GM19193 (cell line): ENCODE measurements around the gene NECAB3.

ENCODE experiments used
- POLR2A ChIP-seq: IDR thresholded peaks from 4 replicates; pipeline ENCODE4 v1.6.1; 2011; ENCODE audit not compliant: insufficient read depth, insufficient read length; ENCODE audit errors: extremely low read depth

Gene NECAB3

GRCh38 chr20:33686100-33686983, 12.1 kb upstream of the NECAB3 start, which contains the start of gene E2F1:
TSS of gene E2F1 (minus strand) at chr20:33686385. CDS start at chr20:33686264, 121 bp downstream.
- TF ChIP-seq POLR2A, result peak; percentile 49

- peak; percentile 45 for TF ChIP-seq POLR2A
Measured at GRCh38 chr20:33685328-33686099, 11.3 kb upstream of the NECAB3 start.

- TF ChIP-seq POLR2A, result no peak
Measured at GRCh38 chr20:33684533-33685327, 10.5 kb upstream of the NECAB3 start.

DNA sequence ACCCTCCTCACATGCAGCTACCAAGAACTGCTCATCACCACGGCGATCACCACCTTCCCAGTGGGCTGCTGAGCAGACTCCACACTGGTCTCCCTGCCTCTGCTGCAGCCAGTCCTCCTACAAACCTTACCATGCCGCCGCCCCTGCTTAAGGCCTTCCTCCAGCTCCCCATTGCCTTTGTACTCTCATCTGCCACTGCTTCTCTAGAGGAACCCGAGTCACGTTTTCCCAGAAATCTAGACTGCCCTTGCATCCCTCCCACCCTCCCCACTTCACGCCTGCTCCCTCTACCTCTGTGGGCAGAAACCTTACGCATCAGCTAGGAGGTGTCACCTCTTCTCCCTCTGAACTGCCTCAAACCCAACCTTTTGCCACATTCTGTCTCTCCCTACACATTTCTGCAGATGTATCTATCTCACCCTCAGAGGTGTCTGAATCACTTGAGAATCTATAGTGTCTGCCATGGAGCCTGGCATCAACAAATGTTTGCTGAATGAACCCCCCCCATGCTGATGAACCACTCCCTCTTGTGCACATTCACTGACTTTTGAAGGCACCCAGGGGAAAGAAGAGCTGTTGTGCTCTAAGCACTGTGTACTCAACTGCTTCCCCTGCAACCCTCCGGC, 7.6 kb upstream of the NECAB3 start:
- TF ChIP-seq POLR2A, result no peak

- no peak for TF ChIP-seq POLR2A
Measured at GRCh38 chr20:33681288-33681687, 7.1 kb upstream of the NECAB3 start.

GRCh38 chr20:33680686-33681085, 6.5 kb upstream of the NECAB3 start:
- no peak for TF ChIP-seq POLR2A

DNA sequence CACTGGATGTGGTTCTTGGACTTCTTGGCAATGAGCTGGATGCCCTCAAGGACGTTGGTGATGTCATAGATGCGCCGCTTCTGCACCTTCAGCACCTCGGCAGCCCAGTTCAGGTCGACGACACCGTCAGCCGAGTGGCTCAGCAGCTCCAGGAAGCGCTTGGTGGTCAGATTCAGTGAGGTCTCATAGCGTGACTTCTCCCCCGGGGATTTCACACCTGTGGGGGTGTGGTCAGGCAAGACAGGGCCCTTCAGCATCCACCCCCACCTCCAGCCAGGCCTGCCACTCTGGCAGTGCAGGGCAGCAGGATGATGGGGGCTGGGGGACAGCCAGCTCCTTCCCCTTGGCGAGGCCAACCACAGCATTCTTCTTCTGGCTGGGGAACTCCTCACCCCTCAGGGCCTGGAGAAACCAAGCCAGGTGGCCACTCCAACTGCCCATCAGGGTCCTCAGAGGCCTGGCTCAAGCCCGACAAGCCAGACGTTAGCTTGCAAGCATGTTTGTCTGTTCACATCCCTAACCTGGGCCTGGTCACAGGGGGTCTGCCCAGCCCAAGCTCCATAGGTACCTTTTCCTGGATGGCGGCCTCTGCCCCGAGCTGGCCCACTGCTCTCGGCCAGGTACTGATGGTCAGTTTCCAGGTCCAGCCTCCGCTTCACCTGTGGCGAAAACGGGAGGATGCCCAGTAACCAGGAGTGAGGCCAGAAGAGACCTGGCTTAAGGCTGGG, 5.7 kb upstream of the NECAB3 start:
- no peak for TF ChIP-seq POLR2A

- no peak for TF ChIP-seq POLR2A
Measured at GRCh38 chr20:33677991-33678702, 3.9 kb upstream of the NECAB3 start.

DNA sequence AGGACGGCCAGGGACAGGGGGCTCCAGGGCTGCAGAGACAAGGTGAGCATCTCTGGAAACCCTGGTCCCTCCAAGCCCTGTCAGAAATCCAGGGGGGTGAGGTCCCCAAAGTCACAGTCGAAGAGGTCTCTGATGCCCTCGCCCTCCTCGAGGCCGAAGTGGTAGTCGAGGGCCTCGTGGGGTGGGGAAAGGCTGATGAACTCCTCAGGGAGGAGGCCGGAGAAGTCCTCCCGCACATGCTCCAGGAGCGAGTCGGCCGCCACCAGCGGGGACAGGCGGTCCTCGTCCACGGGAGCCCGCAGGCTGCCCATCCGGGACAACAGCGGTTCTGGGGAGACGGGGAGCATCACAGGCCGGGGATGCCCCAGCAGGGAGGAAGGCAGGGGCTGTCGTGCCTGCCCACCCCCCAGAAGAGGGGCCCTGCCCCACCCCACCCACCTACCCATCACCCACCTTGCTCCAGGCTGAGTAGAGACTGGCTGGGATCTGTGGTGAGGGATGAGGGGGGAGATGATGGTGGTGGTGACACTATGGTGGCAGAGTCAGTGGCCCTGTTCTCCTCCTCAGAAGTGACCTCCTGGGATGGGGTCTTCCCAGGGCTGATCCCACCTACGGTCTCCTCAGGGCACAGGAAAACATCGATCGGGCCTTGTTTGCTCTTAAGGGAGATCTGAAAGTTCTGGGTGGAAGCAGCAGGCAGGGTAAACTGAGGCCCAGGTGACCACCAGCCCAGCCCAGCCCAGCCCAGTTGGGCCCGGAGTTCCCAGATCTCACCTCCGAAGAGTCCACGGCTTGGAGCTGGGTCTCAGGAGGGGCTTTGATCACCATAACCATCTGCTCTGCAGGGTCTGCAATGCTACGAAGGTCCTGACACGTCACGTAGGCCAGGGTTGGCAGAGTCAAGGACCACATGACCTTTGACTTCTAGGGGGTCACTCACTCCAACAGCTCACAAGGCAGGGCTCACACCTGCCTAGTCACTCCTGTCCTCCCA, 2.7 kb upstream of the NECAB3 start:
- TF ChIP-seq POLR2A, result no peak

DNA sequence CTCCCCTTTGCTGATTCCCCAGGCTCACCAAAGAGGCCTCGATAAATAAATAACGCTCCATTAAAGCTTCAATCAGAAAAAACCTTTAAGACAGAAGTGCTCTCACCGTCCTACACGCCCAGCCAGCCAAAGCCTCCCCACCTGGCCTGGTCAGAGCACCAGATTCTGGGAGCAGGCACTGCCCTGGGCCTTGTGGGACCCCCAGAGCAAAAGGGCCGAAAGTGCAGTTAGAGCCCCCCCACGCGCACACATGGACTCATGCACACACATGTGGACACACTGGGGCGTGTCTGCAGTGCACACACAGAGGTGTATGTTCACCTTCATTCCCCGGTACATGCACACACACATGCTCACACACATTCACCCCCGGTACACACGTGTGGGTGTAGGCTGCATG, 1.9 kb upstream of the NECAB3 start:
- no peak for TF ChIP-seq POLR2A

GRCh38 chr20:33675136-33675959, 1.1 kb upstream of the NECAB3 start:
- TF ChIP-seq POLR2A, result no peak
